K562 (cell line): ENCODE results near the gene KISS1R. TPM values are rescaled to one million over a fixed set of nuclear protein-coding genes. Genes with fewer than 3 reads are reported as not detected.

Experiments
- ADNP ChIP-seq: fragments of 200-800 bp; sonication (Bioruptor generic); IDR thresholded peaks from 2 replicates; pipeline ENCODE4 v1.6.1; 2016; ENCODE audit warnings: missing genetic modification characterization, missing compliant biosample characterization
- HDAC2 ChIP-seq: fragments of 450-650 bp; IDR thresholded peaks from 2 replicates; pipeline ENCODE4 v1.6.1; 2016; ENCODE audit warnings: mild to moderate bottlenecking
- HMBOX1 ChIP-seq: sonication (generic); IDR thresholded peaks from 2 replicates; pipeline ENCODE4 v1.6.1; 2016
- JUND ChIP-seq, 2 experiments: IDR thresholded peaks; 2 replicates in 1 of 2; 3 replicates in 1 of 2; pipeline ENCODE4 v1.6.1; 2011; ENCODE audit warnings: borderline replicate concordance in 2 of 2, low read depth in 2 of 2, low read length in 2 of 2, improper control_type of control experiment in 1 of 2, missing biosample characterization in 1 of 2, missing genetic modification characterization in 1 of 2, missing genetic modification reagents in 1 of 2
- NCOA6 ChIP-seq: fragments of 450-650 bp; IDR thresholded peaks from 2 replicates; pipeline ENCODE4 v1.6.1; 2017; ENCODE audit warnings: mild to moderate bottlenecking
- NEUROD1 ChIP-seq: fragments of 150-350 bp; IDR thresholded peaks from 2 replicates; pipeline ENCODE4 v1.6.1; 2014; ENCODE audit warnings: borderline replicate concordance, low read length, low read depth; ENCODE audit not compliant: partially characterized antibody
- NFIC ChIP-seq: fragments of 450-650 bp; IDR thresholded peaks from 2 replicates; pipeline ENCODE4 v1.6.1; 2017; ENCODE audit warnings: mild to moderate bottlenecking, inconsistent platforms
- POLR2A ChIP-seq: fragments of 450-650 bp; conservative IDR thresholded peaks from 2 replicates; pipeline ENCODE4 v1.6.1; 2016
- REST ChIP-seq, 2 experiments: fragments of 450-650 bp; formaldehyde crosslinking in 1 of 2; IDR thresholded peaks; 2 replicates each; pipeline versions ENCODE4 v1.4.0 to v1.6.1; 2014 to 2020; ENCODE audit warnings: mild to moderate bottlenecking in 2 of 2, borderline replicate concordance in 1 of 2, low read depth in 1 of 2
- TCF15 ChIP-seq: fragments of 250-450 bp; sonication (Bioruptor Pico); IDR thresholded peaks from 2 replicates; pipeline ENCODE4 v1.8.0; 2022; ENCODE audit warnings: moderate library complexity, mild to moderate bottlenecking, inconsistent platforms
- THAP12 ChIP-seq: fragments of 250-450 bp; sonication (Bioruptor Pico); IDR thresholded peaks from 2 replicates; pipeline ENCODE4 v1.9.0; 2021; ENCODE audit warnings: mild to moderate bottlenecking, inconsistent platforms
- ZBTB33 ChIP-seq: sonication (generic); formaldehyde crosslinking; IDR thresholded peaks from 2 replicates; pipeline ENCODE4 v1.8.1; 2023; ENCODE audit warnings: mild to moderate bottlenecking, missing genetic modification reagents
- ZKSCAN1 ChIP-seq: fragments of 150-350 bp; IDR thresholded peaks from 2 replicates; pipeline ENCODE4 v1.6.1; 2016; ENCODE audit warnings: low read depth, low read length
- polyA plus RNA-seq, 8 experiments: library from polyadenylated mRNA; depleted of rRNA in 4 of 8; stranded (reverse) in 5 of 8; unstranded in 3 of 8; fragments of >200 nt; fragmentation: Nextera tagmentation in 2 of 8; fragmentation: Illumina TruSeq in 1 of 8; extraction: Ambion mirVana in 2 of 8; extraction: Trizol in 1 of 8; gene quantifications; 2 replicates each; pipeline versions ENCODE4 v1.2.1 to v1.2.3, GENCODE V29; 2011 to 2014; ENCODE audit warnings: inconsistent platforms in 1 of 8, missing spikeins in 1 of 8
- total RNA-seq, 7 experiments: library from RNA; depleted of rRNA in 6 of 7; stranded (reverse); fragments of >200 nt in 6 of 7; fragmentation: Illumina TruSeq in 2 of 7; extraction: Trizol in 2 of 7; gene quantifications; 2 replicates each; pipeline versions ENCODE4 v1.2.1 to v1.2.3, GENCODE V29; 2011 to 2021; ENCODE audit warnings: low replicate concordance in 1 of 7

Gene KISS1R
- total and polyA plus RNA-seq, 9 of the 15 experiments (the other 6 are each of a cell fraction or from before 2014, with no cell fraction given) = 0.37 to 39.4 (median 2.0) TPM

- peak; percentile 32; the same call in 1 of the 2 replicates for TF ChIP-seq REST (IDR thresholded peaks at IDR 0.05; ENCODE audit: borderline replicate concordance)
- TF ChIP-seq REST (CRISPR knock-in tag; IDR thresholded peaks at IDR 0.05; ENCODE audit: low read depth) = no peak; the same call in 1 of the 2 replicates
- TF ChIP-seq NFIC = peak; percentile 16; the same call in 1 of the 2 replicates
- TF ChIP-seq HDAC2 = 0 out of 2 replicates have a peak, but pooled peaks have one; percentile 64
- no peak for TF ChIP-seq NEUROD1
- TF ChIP-seq ADNP (tag) = peak; percentile 44; the same call in 1 of the 2 replicates
- TF ChIP-seq HMBOX1 = no peak
- no peak for TF ChIP-seq ZKSCAN1
- TF ChIP-seq NCOA6 = no peak
- TF ChIP-seq THAP12 = no peak
- TF ChIP-seq TCF15 = peak; percentile 63; the same call in 1 of the 2 replicates
- 0 out of 2 replicates have a peak, but pooled peaks have one; percentile 49 for TF ChIP-seq POLR2A
- TF ChIP-seq ZBTB33 (CRISPR knock-in tag) = 0 out of 2 replicates have a peak, but pooled peaks have one; percentile 22
- TF ChIP-seq JUND (IDR thresholded peaks at IDR 0.05; ENCODE audit: borderline replicate concordance, low read depth, low read length) = peak; percentile 82
- peak; percentile 57; the same call in 1 of the 3 replicates for TF ChIP-seq JUND (tag; IDR thresholded peaks at IDR 0.05; ENCODE audit: borderline replicate concordance, low read depth, low read length)
Measured at GRCh38 chr19:925087-925525, 8.0 kb downstream of the KISS1R start (continued).
